GM18498 (cell line): ENCODE data around the gene FJX1.
"Not testable (repeated sequence)": the region's sequence is repeated elsewhere in the genome, so short reads cannot be mapped to it uniquely, and the experiment has no call there.

Experiments
- ATAC-seq: cut with Tn5 transposase; IDR thresholded peaks from one replicate; pipeline ENCODE4 v1.9.1; 2021; ENCODE audit warnings: mild to moderate bottlenecking, moderate library complexity; ENCODE audit not compliant: unreplicated experiment

Gene FJX1

GRCh38 chr11:35663408-35663702 lies 45.1 kb downstream of the FJX1 start:
- no peak for ATAC-seq

DNA sequence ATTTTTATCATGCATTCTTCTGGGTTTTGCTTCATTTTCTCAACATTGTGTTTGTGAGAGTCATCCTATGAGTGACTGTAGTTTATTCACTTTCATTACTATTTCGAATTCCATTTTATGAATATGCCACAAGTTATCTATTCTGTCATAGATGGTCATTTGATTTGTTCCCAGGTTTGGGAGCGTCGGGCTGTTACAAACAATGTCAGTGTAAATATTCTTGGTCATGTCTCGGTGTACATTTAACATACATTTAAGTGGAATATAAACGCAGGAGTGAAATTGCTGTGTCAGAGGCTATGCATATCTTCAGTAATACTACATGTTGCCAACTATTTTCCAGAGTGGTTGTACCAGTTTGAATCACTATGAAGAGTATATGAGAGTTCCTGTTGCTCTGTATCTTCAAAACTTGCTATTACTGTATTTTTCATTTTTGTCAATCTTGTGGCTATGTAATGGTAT lies 46.7 kb downstream of the FJX1 start:
- ATAC-seq = no peak

GRCh38 chr11:35667257-35667656 lies 49.0 kb downstream of the FJX1 start:
- no peak for ATAC-seq

DNA sequence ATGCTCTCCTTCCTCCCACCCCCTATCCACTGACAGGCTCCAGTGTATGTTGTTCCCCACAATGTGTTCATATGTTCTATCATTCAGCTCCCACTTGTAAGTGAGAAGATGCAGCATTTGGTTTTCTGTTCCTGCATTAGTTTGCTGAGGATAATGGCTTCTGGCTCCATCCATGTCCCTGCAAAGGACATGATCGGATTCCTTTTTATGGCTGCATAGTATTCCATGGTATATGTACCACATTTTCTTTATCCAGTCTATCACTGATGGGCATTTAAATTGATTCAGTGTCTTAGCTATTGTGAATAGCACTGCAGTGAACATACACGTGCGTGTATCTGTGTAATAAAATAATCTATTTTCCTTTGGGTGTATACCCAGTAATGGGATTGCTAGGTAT lies 50.1 kb downstream of the FJX1 start:
- ATAC-seq = not testable (repeated sequence)
